ENCODE results near the gene SH3BP1. TPM values are rescaled to one million over a fixed set of nuclear protein-coding genes. Genes with fewer than 3 reads are reported as not detected.

Gene SH3BP1
- total and polyA plus RNA-seq, 2 of the 13 experiments (the other 11 are each of a cell fraction or from before 2014, with no cell fraction given), result 8.4 to 18.5 TPM

GRCh38 chr22:37676736-37677492, 37.4 kb downstream of the SH3BP1 start (continued):
- TF ChIP-seq GABPB1 (CRISPR knock-in tag; IDR thresholded peaks at IDR 0.05) (peak; percentile 82), SOX6 (IDR thresholded peaks at IDR 0.05) (no peak), SOX6 (CRISPR knock-in tag; IDR thresholded peaks at IDR 0.05) (no peak; the same call in 1 of the 2 replicates), HDAC6 (IDR thresholded peaks at IDR 0.05; ENCODE audit: low read depth, low read length) (no peak), ZFAT (CRISPR knock-in tag; conservative IDR thresholded peaks at IDR 0.05) (no peak), ZBTB21 (CRISPR knock-in tag; IDR thresholded peaks at IDR 0.05) (no peak), ZNF878 (CRISPR knock-in tag; IDR thresholded peaks at IDR 0.05) (no peak), CSRNP1 (CRISPR knock-in tag; IDR thresholded peaks at IDR 0.05) (no peak), PRDM10 (CRISPR knock-in tag; IDR thresholded peaks at IDR 0.05; ENCODE audit: low read depth) (0 out of 2 replicates have a peak, but pooled peaks have one; percentile 44), ZNF510 (CRISPR knock-in tag; IDR thresholded peaks at IDR 0.05; ENCODE audit: low read depth) (no peak), ZNF746 (CRISPR knock-in tag; IDR thresholded peaks at IDR 0.05) (peak; percentile 81), AKNA (CRISPR knock-in tag; IDR thresholded peaks at IDR 0.05; ENCODE audit: borderline replicate concordance) (no peak), SUZ12 (IDR thresholded peaks at IDR 0.05; ENCODE audit: low read depth, low read length) (no peak), TBX2 (CRISPR knock-in tag; IDR thresholded peaks at IDR 0.05; ENCODE audit: borderline replicate concordance) (peak; percentile 69; the same call in 1 of the 2 replicates), TAF1 (CRISPR knock-in tag; IDR thresholded peaks at IDR 0.05) (peak; percentile 29; the same call in 1 of the 2 replicates), NCOA2 (CRISPR knock-in tag; IDR thresholded peaks at IDR 0.05) (0 out of 2 replicates have a peak, but pooled peaks have one; percentile 22), KLF16 (CRISPR knock-in tag; IDR thresholded peaks at IDR 0.05) (peak in 1 of 2 experiments; percentile 61; a peak in 1 of 4 replicates), ZNF607 (CRISPR knock-in tag; IDR thresholded peaks at IDR 0.05; ENCODE audit: borderline replicate concordance) (no peak)

Data from HepG2 (cell line).